HG03575 (cell line): Measurements from ENCODE around the gene IGFBP5.

ENCODE experiments used
- ATAC-seq: cut with Tn5 transposase; IDR thresholded peaks from one replicate; pipeline ENCODE4 v1.9.1; 2021; ENCODE audit not compliant: unreplicated experiment, insufficient number of reproducible peaks, low FRiP score; ENCODE audit errors: extremely low read depth

Gene IGFBP5

GRCh38 chr2:216632952-216633615, 62.3 kb downstream of the IGFBP5 start, which contains the start of gene IGFBP2:
TSS of gene IGFBP2 (plus strand) at chr2:216633420. CDS start at chr2:216633524, 104 bp downstream.
- ATAC-seq: no peak

- ATAC-seq: no peak
These were observed 62.9 kb downstream of the IGFBP5 start for GRCh38 chr2:216632346-216632951.

- no peak for ATAC-seq
These were observed 65.6 kb downstream of the IGFBP5 start for GRCh38 chr2:216629784-216630183.

- ATAC-seq: no peak
These were observed 68.5 kb downstream of the IGFBP5 start for GRCh38 chr2:216626875-216627245.

GRCh38 chr2:216626168-216626874, 69.0 kb downstream of the IGFBP5 start:
- ATAC-seq: no peak

GRCh38 chr2:216624251-216624650, 71.1 kb downstream of the IGFBP5 start:
- no peak for ATAC-seq

- no peak for ATAC-seq
These were observed 72.8 kb downstream of the IGFBP5 start for GRCh38 chr2:216622526-216622925.
